Raji (cell line): ENCODE data around the gene IGSF21.

Source experiments
- POLR2A ChIP-seq: IDR thresholded peaks from 2 replicates; pipeline ENCODE4 v1.6.1; 2011; ENCODE audit warnings: low read depth, low read length, control low read depth; ENCODE audit not compliant: insufficient read depth

The IGSF21 gene

DNA sequence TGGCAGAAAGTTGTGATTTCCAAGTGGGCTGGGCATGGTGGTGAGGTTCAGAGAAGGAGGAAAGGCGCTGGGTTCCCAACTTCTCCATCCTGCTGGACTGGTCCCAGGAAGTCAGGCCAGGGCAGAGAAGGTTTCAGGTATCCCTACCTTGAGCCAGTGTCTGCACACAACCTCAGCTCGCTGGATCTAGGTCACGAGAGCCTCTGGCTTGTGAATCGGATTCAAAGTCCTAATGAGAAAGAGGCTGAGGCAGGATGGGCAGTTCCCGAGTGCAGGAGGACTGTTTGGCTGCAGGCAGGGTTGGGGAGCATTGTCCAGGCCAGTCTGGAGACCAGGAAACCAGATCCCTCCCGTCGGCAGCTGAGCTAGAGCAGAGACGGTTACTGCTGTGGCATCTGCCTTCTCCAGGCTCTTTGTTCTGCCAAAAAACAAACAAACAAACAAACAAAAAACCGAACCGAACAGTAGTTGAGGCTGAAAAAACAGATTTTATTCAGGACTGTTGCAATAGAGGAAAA is 19.5 kb upstream of the IGSF21 start:
- no peak for TF ChIP-seq POLR2A

DNA sequence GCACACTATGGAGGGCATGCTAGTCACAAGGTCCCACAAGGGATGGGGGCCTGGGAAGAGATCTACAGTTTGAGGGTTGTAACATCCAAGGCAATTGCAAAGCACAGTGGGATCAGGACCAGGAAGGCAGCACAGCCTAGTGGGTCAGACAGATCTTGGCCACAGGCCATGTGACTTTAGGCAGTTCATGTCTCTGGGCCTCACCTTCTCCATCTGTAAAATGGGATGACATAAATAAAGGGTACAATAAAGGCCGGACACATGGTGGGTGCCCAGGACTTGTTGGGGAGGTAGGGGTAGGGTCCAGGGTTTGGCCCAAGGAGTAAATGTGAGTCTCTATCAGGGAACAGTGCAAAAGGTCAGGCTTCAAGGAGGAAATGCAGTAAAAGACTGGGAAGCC is 18.1 kb upstream of the IGSF21 start:
- TF ChIP-seq POLR2A: no peak

DNA sequence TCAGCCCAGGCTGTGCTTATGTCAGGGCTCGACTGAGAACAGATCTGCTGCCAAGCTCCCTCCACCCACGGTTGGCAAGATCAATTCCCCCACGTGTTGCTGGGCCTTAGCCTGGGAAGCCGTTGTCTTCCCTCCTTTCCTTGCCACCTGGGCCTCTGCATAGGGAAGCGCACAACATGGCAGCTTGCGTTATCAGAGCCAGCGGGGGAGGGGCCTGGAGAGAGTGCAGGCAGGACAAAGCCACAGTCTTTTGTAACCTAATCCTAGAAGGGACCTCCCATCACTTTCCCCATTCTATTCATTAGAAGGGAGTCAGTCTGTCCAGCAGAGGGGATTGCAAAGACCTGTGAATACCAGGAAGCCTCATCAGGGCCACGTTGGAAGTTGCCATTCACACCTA is 17.0 kb upstream of the IGSF21 start:
- TF ChIP-seq POLR2A: no peak

- no peak for TF ChIP-seq POLR2A
These were observed 15.7 kb upstream of the IGSF21 start for GRCh38 chr1:18091660-18092446.

- no peak for TF ChIP-seq POLR2A
These were observed 14.4 kb upstream of the IGSF21 start for GRCh38 chr1:18093193-18093592.

- no peak for TF ChIP-seq POLR2A
These were observed 14.0 kb upstream of the IGSF21 start for GRCh38 chr1:18093646-18094045.

DNA sequence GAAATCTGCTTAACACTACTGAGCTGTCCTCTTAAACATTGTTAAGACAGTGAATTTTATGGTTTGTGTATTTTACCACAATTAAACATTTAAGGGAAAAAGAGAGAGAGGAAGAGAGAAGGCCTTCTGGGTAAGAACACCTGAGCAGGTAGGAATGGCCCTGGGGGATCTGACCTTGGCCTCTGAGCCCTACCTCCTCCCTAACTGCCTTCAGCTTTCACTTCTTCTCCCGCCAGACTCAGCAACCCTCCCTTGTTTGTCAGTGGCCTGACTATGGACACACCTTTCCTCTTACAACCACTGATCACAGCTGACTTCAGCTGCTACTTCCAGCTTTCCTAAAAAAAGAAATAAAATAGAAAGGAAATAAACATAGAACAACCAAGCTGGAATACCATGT is 13.5 kb upstream of the IGSF21 start:
- TF ChIP-seq POLR2A: no peak

DNA sequence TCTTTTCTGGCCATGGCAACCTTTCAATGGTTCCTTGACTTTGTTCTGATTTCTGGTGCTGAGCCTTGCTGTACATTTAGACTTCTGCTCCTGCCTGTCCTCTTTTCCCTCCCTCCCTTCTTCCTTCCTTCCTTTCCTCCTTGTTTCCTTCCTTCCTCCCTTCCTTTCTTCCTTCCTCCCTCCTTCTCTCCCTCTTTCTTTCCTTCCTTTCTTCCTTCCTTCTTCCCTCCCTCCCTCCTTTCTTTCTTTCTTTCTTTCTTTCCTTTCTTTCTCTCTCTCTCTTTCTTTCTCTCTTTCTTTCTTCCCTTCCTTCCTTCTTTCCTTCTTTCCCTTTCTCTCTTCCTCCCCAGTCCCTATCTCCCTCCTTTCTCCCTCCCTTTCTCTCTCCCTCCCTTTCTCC is 10.4 kb upstream of the IGSF21 start:
- no peak for TF ChIP-seq POLR2A

DNA sequence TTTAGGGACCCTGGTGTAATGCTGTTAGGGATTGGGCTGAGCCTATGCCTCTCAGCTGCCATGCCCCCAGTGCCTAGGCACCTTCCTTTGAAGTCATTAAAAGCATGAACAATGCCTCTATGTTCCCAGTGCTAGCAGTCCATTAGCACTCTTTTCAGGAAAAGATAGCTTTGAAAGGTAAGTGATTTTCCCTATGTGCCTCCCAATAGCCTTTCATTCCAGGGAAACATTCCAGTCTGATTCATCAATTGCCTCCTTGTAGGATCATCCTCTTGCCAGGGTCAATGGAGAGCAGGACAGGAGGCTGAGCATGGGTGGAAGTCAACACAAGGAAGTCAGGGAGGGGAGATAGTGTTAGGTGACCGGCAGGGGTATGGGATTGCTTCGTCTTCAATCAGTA is 8.6 kb upstream of the IGSF21 start:
- no peak for TF ChIP-seq POLR2A

GRCh38 chr1:18100060-18100459 is 7.5 kb upstream of the IGSF21 start:
- no peak for TF ChIP-seq POLR2A

DNA sequence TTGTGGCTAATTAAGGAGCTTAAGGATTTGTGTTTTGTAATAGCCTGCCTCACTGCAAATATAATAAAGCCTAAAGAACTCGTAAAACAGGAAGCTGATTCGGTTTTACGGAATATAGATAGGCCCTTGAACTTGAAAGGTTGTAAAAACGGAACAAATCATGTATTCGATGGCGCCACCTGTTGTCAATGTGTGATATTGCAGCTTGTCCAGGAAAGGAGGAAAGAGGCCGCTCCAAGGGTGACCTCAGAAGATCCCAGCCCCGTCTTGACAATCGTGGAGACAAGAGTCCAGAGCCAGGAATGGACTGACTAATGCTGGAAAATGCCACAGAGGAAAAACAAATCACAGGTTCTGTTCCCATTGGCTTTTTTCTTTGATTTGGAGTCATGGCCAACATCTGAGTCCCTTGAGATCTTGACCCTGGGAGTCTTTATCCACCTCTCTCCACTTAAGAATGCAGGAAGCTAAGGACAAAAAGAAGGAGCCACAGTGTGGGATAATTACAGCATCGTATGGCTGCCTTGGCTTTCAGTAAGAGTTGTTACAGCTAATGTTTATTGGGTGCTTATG is 7.0 kb upstream of the IGSF21 start:
- no peak for TF ChIP-seq POLR2A

GRCh38 chr1:18101508-18101907 is 6.1 kb upstream of the IGSF21 start:
- no peak for TF ChIP-seq POLR2A

GRCh38 chr1:18103788-18104421 is 3.7 kb upstream of the IGSF21 start:
- TF ChIP-seq POLR2A: no peak

DNA sequence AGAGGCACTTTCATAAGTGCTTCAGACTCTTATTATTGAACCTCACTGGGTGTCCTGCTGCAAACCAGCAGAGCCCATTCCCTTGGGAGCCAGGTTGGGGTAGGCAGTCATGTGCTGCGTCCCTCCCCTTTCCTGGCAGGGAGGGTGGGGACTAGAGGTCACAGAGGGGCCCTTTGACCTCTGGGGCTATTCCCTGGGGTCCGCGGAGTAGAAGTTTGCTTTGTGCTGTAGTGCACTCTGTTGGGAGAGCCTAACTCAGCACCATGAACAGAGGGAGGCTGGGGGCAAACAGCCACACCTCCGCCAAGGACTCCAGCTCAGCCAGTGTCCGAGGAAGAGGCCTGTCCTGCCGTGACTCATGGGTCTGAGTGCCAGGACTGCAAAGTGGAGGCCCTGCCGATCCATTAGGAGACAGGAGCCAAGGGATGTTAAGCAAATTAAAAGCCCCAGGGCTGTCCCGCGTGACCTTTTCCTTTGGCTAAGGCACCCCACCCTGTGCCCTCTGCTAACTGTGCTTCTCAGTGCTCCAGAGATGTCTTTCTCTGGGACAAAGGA is 3.0 kb upstream of the IGSF21 start:
- no peak for TF ChIP-seq POLR2A

DNA sequence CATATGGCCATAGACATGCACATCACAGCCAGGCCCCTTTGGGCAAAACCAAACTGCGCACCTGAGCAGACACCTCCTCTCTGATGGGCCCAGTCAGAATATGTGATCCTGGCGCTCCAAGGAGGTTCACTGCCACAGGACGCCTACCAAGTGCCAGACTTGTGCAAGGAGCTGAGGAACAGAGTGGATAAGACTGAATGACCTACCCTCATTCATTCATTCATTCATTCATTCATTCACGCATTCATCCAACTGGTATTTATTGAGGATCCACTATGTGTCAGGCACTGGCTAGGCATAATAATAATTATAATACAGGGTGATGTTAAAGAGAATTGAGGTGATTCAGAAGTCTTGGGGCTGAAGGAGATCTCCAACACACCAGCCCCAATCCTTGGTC is 2.4 kb upstream of the IGSF21 start:
- no peak for TF ChIP-seq POLR2A

GRCh38 chr1:18108299-18109057 is 880 bp downstream of the IGSF21 start:
- no peak for TF ChIP-seq POLR2A
